Transverse colon (tissue), 4 donors: ENCODE measurements around the gene KCTD11. TPM values are rescaled to one million over a fixed set of nuclear protein-coding genes. Genes with fewer than 3 reads are reported as not detected.

ENCODE experiments used
- DNase-seq: peaks from one replicate; pipeline ENCODE4 v3.0.0-alpha.2; 2019
- H3K27ac ChIP-seq, 4 donors: fragments of 200-600 bp; sonication (generic); 2 replicates each; pipeline ENCODE4 v1.5.1; 2016 to 2018; ENCODE audit warnings: inconsistent platforms in 4 of 4
- H3K27me3 ChIP-seq: fragments of 200-600 bp; sonication (generic); 2 replicates; pipeline ENCODE4 v1.5.1; 2017; ENCODE audit warnings: inconsistent platforms
- H3K36me3 ChIP-seq, 4 donors: fragments of 200-600 bp; sonication (generic); 2 replicates each; pipeline ENCODE4 v1.5.1; 2017 to 2019; ENCODE audit warnings: inconsistent platforms in 4 of 4
- H3K4me1 ChIP-seq, 4 donors: fragments of 200-600 bp; sonication (generic); 2 replicates each; pipeline ENCODE4 v1.5.1; 2017 to 2020; ENCODE audit warnings: inconsistent platforms in 4 of 4
- H3K4me3 ChIP-seq, 4 donors: fragments of 200-600 bp; sonication (generic); 1 replicate in 1 of 4; 2 replicates in 3 of 4; pipeline versions ENCODE4 v1.5.1 to v1.6.1; 2017 to 2019; ENCODE audit warnings: inconsistent platforms in 4 of 4
- H3K9me3 ChIP-seq, 2 donors: fragments of 200-600 bp; sonication (generic); 2 replicates each; pipeline ENCODE4 v1.5.1; 2017 to 2019; ENCODE audit warnings: inconsistent platforms in 2 of 2
- EP300 ChIP-seq: sonication (generic); formaldehyde crosslinking; IDR thresholded peaks from one replicate; pipeline ENCODE4 v1.6.1; 2017; ENCODE audit warnings: antibody characterized with exemption, low read depth
- POLR2A ChIP-seq: fragments of 450-650 bp; IDR thresholded peaks from one replicate; pipeline ENCODE4 v1.6.1; 2016; ENCODE audit warnings: antibody characterized with exemption, mild to moderate bottlenecking, moderate library complexity
- POLR2AphosphoS5 ChIP-seq, 3 donors: sonication (generic); formaldehyde crosslinking; IDR thresholded peaks; one replicate each; pipeline ENCODE4 v1.6.1; 2016; ENCODE audit warnings: antibody characterized with exemption in 3 of 3
- WGBS, 2 donors: methylation state at CpG; one replicate each; pipeline ENCODE4 v1.1.5; 2018; ENCODE audit warnings: low coverage in 1 of 2; 5-methylcytosine and 5-hydroxymethylcytosine counted together
- in situ Hi-C, 4 donors: fragments of 200-750 bp; cut with MboI; loops; one replicate each; pipeline versions ENCODE4 v1.15.0 to v1.15.1; 2017; ENCODE audit warnings: low sequenced_read_pairs in 3 of 4, low pct_ligation_motif_present in 1 of 4, low pct_unique_long_range_greater_than_20kb in 1 of 4
- intact Hi-C: fragments of 100-400 bp; cut with DNase I; formaldehyde crosslinking; loops from one replicate; pipeline ENCODE4 v1.15.1; 2023; ENCODE audit warnings: low total_unique reads
- total RNA-seq, 4 donors: library from RNA; depleted of rRNA; stranded (reverse); fragments of >200 nt; gene quantifications; one replicate each; pipeline ENCODE4 v1.1.0, GENCODE V29; 2016
- TF ChIP-seq, protein P1 (sequence below), 5 experiments: fragments of 200-600 bp in 3 of 5; fragments of 450-650 bp in 2 of 5; sonication (generic) in 3 of 5; IDR thresholded peaks; 1 replicate in 2 of 5; 2 replicates in 3 of 5; pipeline ENCODE4 v1.5.1; 2016 to 2017; ENCODE audit warnings: antibody characterized with exemption in 5 of 5, inconsistent platforms in 3 of 5, mild to moderate bottlenecking in 2 of 5, moderate library complexity in 1 of 5

The KCTD11 gene
- total RNA-seq, 4 donors from 2014 or later, result 1.2 to 10.8 (median 7.8) TPM

- intact Hi-C loops (no loop called here), in situ Hi-C loops (loop anchor here in 2 of 4 donors (10.0 to 25.0 kb wide), 2 partner anchors 74 to 311 kb away; partner anchors contain the start of genes SLC16A11 (in 1 of the 2) and SLC16A13 (in 1 of the 2))
- no peaks in the 10 kb centered on the region for H3K27me3 ChIP-seq
- no peak for DNase-seq
- H3K4me3 ChIP-seq, result no peak overlapping the region
- H3K4me1 ChIP-seq, result peaks cover 4 to 38% (median 34%) of the 10 kb centered on the region in 4 donors
- H3K36me3 ChIP-seq, result no peaks in the 10 kb centered on the region
- H3K9me3 ChIP-seq, result no peaks in the 10 kb centered on the region
- peak overlapping the region in 1 of 4 donors; percentile 98 for H3K27ac ChIP-seq
- WGBS, 2 donors, result 77 to 80% methylated on average over 2 to 19 of the region's 19 CpGs
- TF ChIP-seq EP300, result no peak
- TF ChIP-seq, protein P1, sequence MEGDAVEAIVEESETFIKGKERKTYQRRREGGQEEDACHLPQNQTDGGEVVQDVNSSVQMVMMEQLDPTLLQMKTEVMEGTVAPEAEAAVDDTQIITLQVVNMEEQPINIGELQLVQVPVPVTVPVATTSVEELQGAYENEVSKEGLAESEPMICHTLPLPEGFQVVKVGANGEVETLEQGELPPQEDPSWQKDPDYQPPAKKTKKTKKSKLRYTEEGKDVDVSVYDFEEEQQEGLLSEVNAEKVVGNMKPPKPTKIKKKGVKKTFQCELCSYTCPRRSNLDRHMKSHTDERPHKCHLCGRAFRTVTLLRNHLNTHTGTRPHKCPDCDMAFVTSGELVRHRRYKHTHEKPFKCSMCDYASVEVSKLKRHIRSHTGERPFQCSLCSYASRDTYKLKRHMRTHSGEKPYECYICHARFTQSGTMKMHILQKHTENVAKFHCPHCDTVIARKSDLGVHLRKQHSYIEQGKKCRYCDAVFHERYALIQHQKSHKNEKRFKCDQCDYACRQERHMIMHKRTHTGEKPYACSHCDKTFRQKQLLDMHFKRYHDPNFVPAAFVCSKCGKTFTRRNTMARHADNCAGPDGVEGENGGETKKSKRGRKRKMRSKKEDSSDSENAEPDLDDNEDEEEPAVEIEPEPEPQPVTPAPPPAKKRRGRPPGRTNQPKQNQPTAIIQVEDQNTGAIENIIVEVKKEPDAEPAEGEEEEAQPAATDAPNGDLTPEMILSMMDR (IDR thresholded peaks at IDR 0.05), result no peak
- no peak for TF ChIP-seq POLR2A
- no peak for TF ChIP-seq POLR2AphosphoS5 (IDR thresholded peaks at IDR 0.05)
These were observed 3.3 kb upstream of the KCTD11 start for GRCh38 chr17:7348478-7349242.

DNA sequence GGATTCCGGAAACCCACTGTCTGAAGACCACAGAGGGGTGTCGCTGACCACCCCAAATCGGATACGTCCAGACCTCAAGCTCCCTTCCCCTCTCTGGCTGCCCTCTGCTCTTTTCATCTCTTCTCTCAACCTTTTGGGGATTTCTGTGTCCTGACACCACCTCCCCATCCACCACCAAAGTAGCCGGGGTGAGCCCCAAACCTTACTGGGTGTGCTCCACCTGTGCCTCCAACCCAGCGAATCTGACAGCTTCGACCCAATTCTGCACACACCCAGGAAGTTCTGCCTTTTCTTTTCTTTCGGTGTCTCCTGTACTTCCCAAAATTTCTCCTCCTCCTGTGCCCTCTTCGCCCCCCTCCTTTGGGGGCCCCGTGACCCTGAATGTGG lies 534 bp downstream of the KCTD11 start:
- TF ChIP-seq POLR2A, result no peak
- TF ChIP-seq EP300, result no peak
- TF ChIP-seq, protein P1 (IDR thresholded peaks at IDR 0.05), result peak in 2 of 5 experiments; percentile 58 to 78
- Histone ChIP-seq H3K4me1 (peaks cover 7 to 58% (median 42%) of the 10 kb centered on the region in 4 donors), H3K4me3 (peak overlapping the region; percentile 68 to 88 (median 74)), H3K27me3 (no peaks in the 10 kb centered on the region), H3K36me3 (no peaks in the 10 kb centered on the region), H3K27ac (peak overlapping the region; percentile 92 to 98 (median 98)), H3K9me3 (no peaks in the 10 kb centered on the region)
- DNase-seq, result no peak
- intact Hi-C loops (loop anchor here (10.0 kb wide), 1 partner anchor 202 kb away; the partner anchor contains the start of gene TNFSF13), in situ Hi-C loops (loop anchor here in 1 of 4 donors (10.0 kb wide), 1 partner anchor 82 kb away; the partner anchor contains the start of genes FGF11 and TMEM102)
- 22 to 41% methylated on average over 4 to 10 of the region's 10 CpGs for WGBS, 2 donors

DNA sequence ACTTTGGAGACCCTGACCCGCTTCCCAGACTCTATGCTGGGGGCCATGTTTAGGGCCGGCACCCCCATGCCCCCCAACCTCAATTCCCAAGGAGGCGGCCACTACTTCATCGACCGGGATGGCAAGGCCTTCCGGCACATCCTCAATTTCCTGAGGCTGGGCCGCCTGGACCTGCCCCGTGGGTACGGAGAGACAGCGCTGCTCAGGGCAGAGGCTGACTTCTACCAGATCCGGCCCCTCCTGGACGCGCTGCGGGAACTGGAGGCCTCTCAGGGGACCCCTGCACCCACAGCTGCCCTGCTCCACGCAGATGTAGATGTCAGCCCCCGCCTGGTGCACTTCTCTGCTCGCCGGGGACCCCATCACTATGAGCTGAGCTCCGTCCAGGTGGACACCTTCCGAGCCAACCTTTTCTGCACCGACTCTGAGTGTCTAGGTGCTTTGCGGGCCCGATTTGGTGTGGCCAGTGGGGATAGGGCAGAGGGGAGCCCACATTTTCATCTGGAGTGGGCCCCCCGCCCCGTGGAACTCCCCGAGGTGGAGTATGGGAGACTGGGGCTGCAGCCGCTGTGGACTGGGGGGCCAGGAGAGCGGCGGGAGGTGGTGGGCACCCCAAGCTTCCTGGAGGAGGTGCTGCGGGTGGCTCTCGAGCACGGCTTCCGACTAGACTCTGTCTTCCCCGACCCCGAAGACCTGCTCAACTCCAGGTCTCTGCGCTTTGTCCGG lies 1.1 kb downstream of the KCTD11 start:
- Histone ChIP-seq H3K9me3 (no peaks in the 10 kb centered on the region), H3K27ac (peak overlapping the region; percentile 92 to 98 (median 98)), H3K4me1 (peaks cover 7 to 58% (median 42%) of the 10 kb centered on the region in 4 donors), H3K27me3 (no peaks in the 10 kb centered on the region), H3K4me3 (peak overlapping the region in 3 of 4 donors; percentile 68 to 88 (median 77)), H3K36me3 (no peaks in the 10 kb centered on the region)
- in situ Hi-C loops (loop anchor here in 1 of 4 donors (10.0 kb wide), 1 partner anchor 82 kb away; the partner anchor contains the start of genes FGF11 and TMEM102), intact Hi-C loops (loop anchor here (10.0 kb wide), 1 partner anchor 202 kb away; the partner anchor contains the start of gene TNFSF13)
- TF ChIP-seq, protein P1 (IDR thresholded peaks at IDR 0.05), result no peak
- TF ChIP-seq EP300 (no peak), POLR2AphosphoS5 (IDR thresholded peaks at IDR 0.05) (no peak), POLR2A (no peak)
- 84 to 85% methylated on average over 4 to 30 of the region's 37 CpGs for WGBS, 2 donors
- peak; percentile 11 for DNase-seq
